ENCODE data around the gene SNW1.

Gene SNW1

DNA sequence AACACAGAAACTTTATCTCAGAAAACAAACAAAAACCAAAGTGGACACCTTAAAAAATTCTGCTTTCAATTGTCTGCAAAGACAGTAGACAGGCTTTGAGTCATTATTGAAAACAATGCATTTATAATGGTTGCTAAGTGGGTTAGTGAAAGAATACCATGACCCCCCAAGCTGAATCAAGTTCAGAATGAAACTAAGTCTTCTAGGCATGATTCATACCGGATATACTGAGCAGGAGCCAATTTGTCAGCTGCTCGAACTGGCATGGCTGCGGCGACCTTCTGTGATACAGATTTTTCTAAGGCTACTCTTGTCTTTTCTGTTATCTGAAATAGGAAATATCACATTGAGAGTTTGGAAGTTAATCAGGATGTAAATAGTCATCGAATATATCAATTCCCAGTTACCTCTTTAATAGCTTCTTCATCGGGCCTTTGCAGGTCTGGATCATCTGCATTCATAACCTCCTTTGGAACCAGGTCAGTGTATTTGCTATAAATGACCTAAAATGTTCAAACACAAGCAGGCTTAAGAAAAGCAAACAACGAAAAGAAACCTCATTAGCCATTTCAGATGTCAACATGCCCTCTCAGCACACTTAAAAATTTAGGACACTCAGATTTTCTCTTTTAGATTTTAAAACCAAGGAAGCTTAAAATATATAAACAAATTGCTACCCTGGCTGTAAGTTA lies 22.3 kb downstream of the SNW1 start:
- H3K9me2 ChIP-seq (ENCODE audit: low read depth, low read length), result no peaks in the 10 kb centered on the region
- H4K20me1 ChIP-seq (ENCODE audit: insufficient read depth, low read length), result no peaks in the 10 kb centered on the region
- TF ChIP-seq, protein P1, sequence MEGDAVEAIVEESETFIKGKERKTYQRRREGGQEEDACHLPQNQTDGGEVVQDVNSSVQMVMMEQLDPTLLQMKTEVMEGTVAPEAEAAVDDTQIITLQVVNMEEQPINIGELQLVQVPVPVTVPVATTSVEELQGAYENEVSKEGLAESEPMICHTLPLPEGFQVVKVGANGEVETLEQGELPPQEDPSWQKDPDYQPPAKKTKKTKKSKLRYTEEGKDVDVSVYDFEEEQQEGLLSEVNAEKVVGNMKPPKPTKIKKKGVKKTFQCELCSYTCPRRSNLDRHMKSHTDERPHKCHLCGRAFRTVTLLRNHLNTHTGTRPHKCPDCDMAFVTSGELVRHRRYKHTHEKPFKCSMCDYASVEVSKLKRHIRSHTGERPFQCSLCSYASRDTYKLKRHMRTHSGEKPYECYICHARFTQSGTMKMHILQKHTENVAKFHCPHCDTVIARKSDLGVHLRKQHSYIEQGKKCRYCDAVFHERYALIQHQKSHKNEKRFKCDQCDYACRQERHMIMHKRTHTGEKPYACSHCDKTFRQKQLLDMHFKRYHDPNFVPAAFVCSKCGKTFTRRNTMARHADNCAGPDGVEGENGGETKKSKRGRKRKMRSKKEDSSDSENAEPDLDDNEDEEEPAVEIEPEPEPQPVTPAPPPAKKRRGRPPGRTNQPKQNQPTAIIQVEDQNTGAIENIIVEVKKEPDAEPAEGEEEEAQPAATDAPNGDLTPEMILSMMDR (IDR thresholded peaks at IDR 0.05; ENCODE audit: low read length), result no peak
- TF ChIP-seq EZH2 (IDR thresholded peaks at IDR 0.05; ENCODE audit: borderline replicate concordance, low read length), result no peak
- H3K9me3 ChIP-seq (ENCODE audit: low read length), result no peaks in the 10 kb centered on the region
- H3K27ac ChIP-seq (ENCODE audit: low read depth, low read length, poor library complexity, severe bottlenecking), result no peak overlapping the region
- no peak overlapping the region for H2AFZ ChIP-seq (ENCODE audit: low read length)
- H3K4me2 ChIP-seq (ENCODE audit: low read length), result no peak overlapping the region
- H3F3A ChIP-seq (ENCODE audit: insufficient read depth, low read length), result no peaks in the 10 kb centered on the region
- no peak overlapping the region for H3K9ac ChIP-seq (ENCODE audit: low read length)
- H3K79me2 ChIP-seq (ENCODE audit: insufficient read depth, low read length), result no peaks in the 10 kb centered on the region
- H3K4me1 ChIP-seq (ENCODE audit: insufficient read depth, low read length, severe bottlenecking), result no peaks in the 10 kb centered on the region
- peaks cover 73% of the 10 kb centered on the region for H3K36me3 ChIP-seq (ENCODE audit: insufficient read depth, low read length)
- H3K27me3 ChIP-seq (ENCODE audit: insufficient read depth, low read length), result no peaks in the 10 kb centered on the region
- no peak overlapping the region for H3K4me3 ChIP-seq (ENCODE audit: low read depth, low read length, poor library complexity, severe bottlenecking)

- H3K4me1 ChIP-seq (ENCODE audit: insufficient read depth, low read length, severe bottlenecking), result no peaks in the 10 kb centered on the region
- no peaks in the 10 kb centered on the region; the same call in 1 of the 2 replicates for H4K20me1 ChIP-seq (ENCODE audit: insufficient read depth, low read length)
- H3K9ac ChIP-seq (ENCODE audit: low read length), result no peak overlapping the region
- H3K4me2 ChIP-seq (ENCODE audit: low read length), result no peak overlapping the region
- no peak overlapping the region for H2AFZ ChIP-seq (ENCODE audit: low read length)
- peaks cover 100% of the 10 kb centered on the region for H3K36me3 ChIP-seq (ENCODE audit: insufficient read depth, low read length)
- no peak for TF ChIP-seq EZH2 (IDR thresholded peaks at IDR 0.05; ENCODE audit: borderline replicate concordance, low read length)
- TF ChIP-seq, protein P1 (IDR thresholded peaks at IDR 0.05; ENCODE audit: low read length), result no peak
- H3K9me2 ChIP-seq (ENCODE audit: low read depth, low read length), result no peaks in the 10 kb centered on the region
- no peak overlapping the region for H3K27ac ChIP-seq (ENCODE audit: low read depth, low read length, poor library complexity, severe bottlenecking)
- no peaks in the 10 kb centered on the region for H3F3A ChIP-seq (ENCODE audit: insufficient read depth, low read length)
- no peaks in the 10 kb centered on the region for H3K27me3 ChIP-seq (ENCODE audit: insufficient read depth, low read length)
- no peak overlapping the region for H3K4me3 ChIP-seq (ENCODE audit: low read depth, low read length, poor library complexity, severe bottlenecking)
- no peaks in the 10 kb centered on the region for H3K9me3 ChIP-seq (ENCODE audit: low read length)
- H3K79me2 ChIP-seq (ENCODE audit: insufficient read depth, low read length), result no peaks in the 10 kb centered on the region; the same call in 1 of the 2 replicates
Measured at GRCh38 chr14:77730976-77731497, 29.9 kb downstream of the SNW1 start.

DNA sequence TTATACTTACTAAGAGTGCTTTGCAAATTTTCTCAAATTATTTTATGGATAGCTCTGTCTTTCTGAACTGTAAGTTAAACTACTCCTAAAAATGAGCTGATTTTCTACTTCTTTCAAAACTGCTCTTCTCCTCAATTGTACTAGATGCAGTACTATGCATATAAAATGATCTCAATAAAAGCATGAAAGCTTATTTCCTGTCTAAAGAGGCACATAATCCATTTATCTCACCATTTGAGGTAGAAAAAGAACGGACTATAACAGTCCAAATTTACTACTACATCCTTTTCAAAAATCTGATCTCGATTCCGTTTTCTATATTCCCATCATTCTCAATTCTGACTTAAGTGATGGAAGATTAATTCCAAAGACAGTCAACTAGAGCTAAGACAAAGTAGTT lies 38.7 kb downstream of the SNW1 start:
- Histone ChIP-seq H3K36me3 (ENCODE audit: insufficient read depth, low read length) (peaks cover 93% of the 10 kb centered on the region), H3F3A (ENCODE audit: insufficient read depth, low read length) (no peaks in the 10 kb centered on the region; the same call in 1 of the 2 replicates), H2AFZ (ENCODE audit: low read length) (no peak overlapping the region), H3K9me2 (ENCODE audit: low read depth, low read length) (no peaks in the 10 kb centered on the region), H3K4me2 (ENCODE audit: low read length) (no peak overlapping the region), H3K4me3 (ENCODE audit: low read depth, low read length, poor library complexity, severe bottlenecking) (no peak overlapping the region), H4K20me1 (ENCODE audit: insufficient read depth, low read length) (no peaks in the 10 kb centered on the region), H3K4me1 (ENCODE audit: insufficient read depth, low read length, severe bottlenecking) (no peaks in the 10 kb centered on the region), H3K27ac (ENCODE audit: low read depth, low read length, poor library complexity, severe bottlenecking) (no peak overlapping the region), H3K79me2 (ENCODE audit: insufficient read depth, low read length) (no peaks in the 10 kb centered on the region), H3K9me3 (ENCODE audit: low read length) (no peaks in the 10 kb centered on the region), H3K9ac (ENCODE audit: low read length) (no peak overlapping the region), H3K27me3 (ENCODE audit: insufficient read depth, low read length) (no peaks in the 10 kb centered on the region)
- TF ChIP-seq, protein P1 (IDR thresholded peaks at IDR 0.05; ENCODE audit: low read length), result no peak
- TF ChIP-seq EZH2 (IDR thresholded peaks at IDR 0.05; ENCODE audit: borderline replicate concordance, low read length), result no peak

All from OCI-LY1 (cell line).